T-helper 17 cell (primary cell): Measurements from ENCODE around the gene TLE7. TPM values are rescaled to one million over a fixed set of nuclear protein-coding genes. Genes with fewer than 3 reads are reported as not detected.

Experiments used
- ATAC-seq: fragments of 150-1000 bp; cut with Tn5 transposase; 2 replicates; pipeline ENCODE4 v1.10.0; 2021; ENCODE audit warnings: mild to moderate bottlenecking, moderate library complexity
- DNase-seq, 3 donors: peaks; one replicate each; pipeline versions ENCODE4 v3.0.0 to v3.0.0-alpha.2; 2020 to 2021
- H3K9me3 ChIP-seq: one replicate; pipeline ENCODE4 v1.7.0; 2013; ENCODE audit warnings: low read length, mild to moderate bottlenecking; ENCODE audit not compliant: control insufficient read depth, poor library complexity, severe bottlenecking
- H3K27ac Mint-ChIP-seq: one replicate; pipeline ENCODE4 v1.8.0; 2022; ENCODE audit warnings: mild to moderate bottlenecking, moderate library complexity, mixed read lengths
- H3K27me3 Mint-ChIP-seq: one replicate; pipeline ENCODE4 v1.8.0; 2022; ENCODE audit warnings: mixed read lengths
- H3K36me3 Mint-ChIP-seq: one replicate; pipeline ENCODE4 v1.8.0; 2022; ENCODE audit warnings: low read depth, mixed read lengths
- H3K4me1 Mint-ChIP-seq: one replicate; pipeline ENCODE4 v1.8.0; 2022; ENCODE audit warnings: mild to moderate bottlenecking, mixed read lengths
- H3K4me3 Mint-ChIP-seq: one replicate; pipeline ENCODE4 v1.8.0; 2022; ENCODE audit warnings: mild to moderate bottlenecking, moderate library complexity, mixed read lengths
- total RNA-seq, 4 donors: library from RNA in 2 of 4; stranded (reverse) in 2 of 4; gene quantifications; one replicate each; pipeline ENCODE4 v1.2.3 and lab custom pipeline; 2022 to 2026

The TLE7 gene
- total RNA-seq, 2 donors from 2014 or later = not detected

- H3K27me3 Mint-ChIP-seq = peaks cover 32% of the 10 kb centered on the region
- H3K4me1 Mint-ChIP-seq = no peaks in the 10 kb centered on the region
- H3K9me3 ChIP-seq = no peaks in the 10 kb centered on the region
- no peak for ATAC-seq
- H3K4me3 Mint-ChIP-seq = no peak overlapping the region
- DNase-seq = no peak
- H3K27ac Mint-ChIP-seq = no peak overlapping the region
- peaks cover 3% of the 10 kb centered on the region for H3K36me3 Mint-ChIP-seq
Observed at GRCh38 chr16:71440669-71441347, 1.0 kb downstream of the TLE7 start.

- Mint-ChIP-seq H3K27ac (no peak overlapping the region), H3K4me1 (no peaks in the 10 kb centered on the region), H3K36me3 (peaks cover 3% of the 10 kb centered on the region), H3K4me3 (no peak overlapping the region), H3K27me3 (peaks cover 34% of the 10 kb centered on the region)
- H3K9me3 ChIP-seq = no peaks in the 10 kb centered on the region
- no peak for DNase-seq
- no peak for ATAC-seq
Observed at GRCh38 chr16:71439523-71439922, 2.3 kb downstream of the TLE7 start.

GRCh38 chr16:71436473-71436872, 5.4 kb downstream of the TLE7 start:
- no peak overlapping the region for H3K27ac Mint-ChIP-seq
- ATAC-seq = no peak
- H3K4me1 Mint-ChIP-seq = no peaks in the 10 kb centered on the region
- peaks cover 57% of the 10 kb centered on the region for H3K27me3 Mint-ChIP-seq
- no peak for DNase-seq
- peaks cover 3% of the 10 kb centered on the region for H3K36me3 Mint-ChIP-seq
- no peaks in the 10 kb centered on the region for H3K9me3 ChIP-seq
- no peak overlapping the region for H3K4me3 Mint-ChIP-seq

GRCh38 chr16:71432906-71433305, 8.9 kb downstream of the TLE7 start:
- H3K27me3 Mint-ChIP-seq = peaks cover 78% of the 10 kb centered on the region
- H3K9me3 ChIP-seq = no peaks in the 10 kb centered on the region
- ATAC-seq (no peak), DNase-seq (no peak)
- no peak overlapping the region for H3K4me3 Mint-ChIP-seq
- no peaks in the 10 kb centered on the region for H3K4me1 Mint-ChIP-seq
- peaks cover 3% of the 10 kb centered on the region for H3K36me3 Mint-ChIP-seq
- no peak overlapping the region for H3K27ac Mint-ChIP-seq

GRCh38 chr16:71431991-71432390, 9.9 kb downstream of the TLE7 start:
- Mint-ChIP-seq H3K4me1 (no peaks in the 10 kb centered on the region), H3K4me3 (no peak overlapping the region), H3K27me3 (peaks cover 75% of the 10 kb centered on the region), H3K27ac (no peak overlapping the region), H3K36me3 (no peaks in the 10 kb centered on the region)
- no peaks in the 10 kb centered on the region for H3K9me3 ChIP-seq
- DNase-seq = no peak
- no peak for ATAC-seq

GRCh38 chr16:71431176-71431575, 10.7 kb downstream of the TLE7 start:
- no peak for ATAC-seq
- H3K4me1 Mint-ChIP-seq = peaks cover 5% of the 10 kb centered on the region
- DNase-seq = no peak
- H3K36me3 Mint-ChIP-seq = no peaks in the 10 kb centered on the region
- peaks cover 75% of the 10 kb centered on the region for H3K27me3 Mint-ChIP-seq
- no peak overlapping the region for H3K4me3 Mint-ChIP-seq
- H3K9me3 ChIP-seq = no peaks in the 10 kb centered on the region
- H3K27ac Mint-ChIP-seq = no peak overlapping the region

- peaks cover 75% of the 10 kb centered on the region for H3K27me3 Mint-ChIP-seq
- H3K4me1 Mint-ChIP-seq = peaks cover 6% of the 10 kb centered on the region
- H3K27ac Mint-ChIP-seq = no peak overlapping the region
- ATAC-seq = no peak
- no peak for DNase-seq
- H3K36me3 Mint-ChIP-seq = no peaks in the 10 kb centered on the region
- H3K9me3 ChIP-seq = no peaks in the 10 kb centered on the region
- H3K4me3 Mint-ChIP-seq = no peak overlapping the region
Observed at GRCh38 chr16:71430744-71431143, 11.1 kb downstream of the TLE7 start.

- peaks cover 2% of the 10 kb centered on the region for H3K36me3 Mint-ChIP-seq
- DNase-seq = no peak
- ATAC-seq = no peak
- no peak overlapping the region for H3K4me3 Mint-ChIP-seq
- H3K27ac Mint-ChIP-seq = no peak overlapping the region
- peaks cover 85% of the 10 kb centered on the region for H3K27me3 Mint-ChIP-seq
- H3K9me3 ChIP-seq = no peaks in the 10 kb centered on the region
- peaks cover 6% of the 10 kb centered on the region for H3K4me1 Mint-ChIP-seq
Observed at GRCh38 chr16:71429581-71429980, 12.3 kb downstream of the TLE7 start.

- Mint-ChIP-seq H3K27ac (no peak overlapping the region), H3K27me3 (peaks cover 91% of the 10 kb centered on the region), H3K4me1 (peaks cover 7% of the 10 kb centered on the region), H3K4me3 (no peak overlapping the region), H3K36me3 (peaks cover 6% of the 10 kb centered on the region)
- H3K9me3 ChIP-seq = no peaks in the 10 kb centered on the region
- ATAC-seq (no peak), DNase-seq (no peak)
Observed at GRCh38 chr16:71428883-71429282, 13.0 kb downstream of the TLE7 start.

GRCh38 chr16:71428385-71428784, 13.5 kb downstream of the TLE7 start:
- Mint-ChIP-seq H3K4me1 (peaks cover 7% of the 10 kb centered on the region), H3K27ac (no peak overlapping the region), H3K36me3 (peaks cover 6% of the 10 kb centered on the region), H3K4me3 (no peak overlapping the region), H3K27me3 (peaks cover 89% of the 10 kb centered on the region)
- H3K9me3 ChIP-seq = no peaks in the 10 kb centered on the region
- ATAC-seq (no peak), DNase-seq (no peak)

- no peaks in the 10 kb centered on the region for H3K9me3 ChIP-seq
- DNase-seq (no peak), ATAC-seq (no peak)
- peaks cover 6% of the 10 kb centered on the region for H3K36me3 Mint-ChIP-seq
- H3K27me3 Mint-ChIP-seq = peaks cover 78% of the 10 kb centered on the region
- H3K4me3 Mint-ChIP-seq = no peak overlapping the region
- H3K4me1 Mint-ChIP-seq = peaks cover 7% of the 10 kb centered on the region
- H3K27ac Mint-ChIP-seq = no peak overlapping the region
Observed at GRCh38 chr16:71426880-71427615, 14.8 kb downstream of the TLE7 start.

GRCh38 chr16:71426069-71426879, 15.6 kb downstream of the TLE7 start:
- no peak for ATAC-seq
- Mint-ChIP-seq H3K27ac (no peak overlapping the region), H3K36me3 (peaks cover 6% of the 10 kb centered on the region), H3K4me3 (no peak overlapping the region), H3K27me3 (peaks cover 77% of the 10 kb centered on the region), H3K4me1 (peaks cover 7% of the 10 kb centered on the region)
- DNase-seq = no peak
- H3K9me3 ChIP-seq = no peaks in the 10 kb centered on the region

- ATAC-seq = no peak
- DNase-seq = no peak
- Mint-ChIP-seq H3K36me3 (peaks cover 6% of the 10 kb centered on the region), H3K4me3 (no peak overlapping the region), H3K4me1 (peaks cover 7% of the 10 kb centered on the region), H3K27me3 (peaks cover 77% of the 10 kb centered on the region), H3K27ac (no peak overlapping the region)
- no peaks in the 10 kb centered on the region for H3K9me3 ChIP-seq
Observed at GRCh38 chr16:71425746-71426068, 16.1 kb downstream of the TLE7 start.
